GM23338 (cell line): Measurements from ENCODE around the gene CENPP. TPM values are rescaled to one million over a fixed set of nuclear protein-coding genes. Genes with fewer than 3 reads are reported as not detected.

Experiments used
- ATAC-seq: fragments of 200-7000 bp; cut with Tn5 transposase; 3 replicates; pipeline ENCODE4 v1.9.1; 2020
- DNase-seq: peaks from one replicate; pipeline ENCODE4 v3.0.0-alpha.2; 2015; ENCODE audit warnings: low spot score
- H2AFZ ChIP-seq: fragments of 200-600 bp; sonication (generic); 2 replicates; pipeline ENCODE4 v1.8.0; 2016; ENCODE audit warnings: antibody characterized with exemption, mild to moderate bottlenecking, moderate library complexity
- H3F3A ChIP-seq: fragments of 200-600 bp; sonication (generic); replicated peaks from 2 replicates; pipeline ENCODE4 v1.8.0; 2017; ENCODE audit warnings: antibody characterized with exemption, mixed run types, low read depth
- H3K27ac ChIP-seq: fragments of 200-600 bp; sonication (generic); 2 replicates; pipeline ENCODE4 v1.6.1; 2016; ENCODE audit warnings: low read depth
- H3K27me3 ChIP-seq: fragments of 200-600 bp; sonication (generic); 2 replicates; pipeline ENCODE4 v1.8.0; 2016; ENCODE audit warnings: mild to moderate bottlenecking, mixed run types, moderate library complexity; ENCODE audit not compliant: insufficient read depth
- H3K36me3 ChIP-seq: fragments of 200-600 bp; sonication (generic); 2 replicates; pipeline ENCODE4 v1.8.0; 2016; ENCODE audit warnings: mild to moderate bottlenecking; ENCODE audit not compliant: insufficient read depth
- H3K4me1 ChIP-seq: fragments of 200-600 bp; sonication (generic); 2 replicates; pipeline ENCODE4 v1.8.0; 2016; ENCODE audit warnings: mild to moderate bottlenecking, moderate library complexity; ENCODE audit not compliant: insufficient read depth
- H3K4me2 ChIP-seq: fragments of 200-600 bp; sonication (generic); 2 replicates; pipeline ENCODE4 v1.7.1; 2017; ENCODE audit warnings: mixed run types
- H3K4me3 ChIP-seq: fragments of 200-600 bp; sonication (generic); 2 replicates; pipeline ENCODE4 v1.6.1; 2016; ENCODE audit warnings: mixed run types
- H3K79me2 ChIP-seq: fragments of 200-600 bp; sonication (generic); replicated peaks from 2 replicates; pipeline ENCODE4 v1.8.0; 2017; ENCODE audit warnings: mild to moderate bottlenecking; ENCODE audit not compliant: insufficient read depth
- H3K9me2 ChIP-seq: fragments of 200-600 bp; sonication (generic); 2 replicates; pipeline ENCODE4 v1.8.0; 2017; ENCODE audit not compliant: insufficient read depth
- H4K20me1 ChIP-seq: fragments of 200-600 bp; sonication (generic); replicated peaks from 2 replicates; pipeline ENCODE4 v1.8.0; 2017; ENCODE audit warnings: mild to moderate bottlenecking; ENCODE audit not compliant: insufficient read depth
- H3K27ac Mint-ChIP-seq: 2 replicates; pipeline ENCODE4 v1.8.0; 2020; ENCODE audit warnings: inconsistent platforms, mild to moderate bottlenecking, moderate library complexity, mixed read lengths
- H3K27me3 Mint-ChIP-seq: 3 replicates; pipeline ENCODE4 v1.8.0; 2022; ENCODE audit warnings: low read depth, mild to moderate bottlenecking, moderate library complexity, mixed read lengths, inconsistent platforms; ENCODE audit not compliant: insufficient read depth, poor library complexity
- H3K36me3 Mint-ChIP-seq: 3 replicates; pipeline ENCODE4 v1.8.0; 2021; ENCODE audit warnings: low read depth, mild to moderate bottlenecking, inconsistent platforms, moderate library complexity, mixed read lengths
- H3K4me1 Mint-ChIP-seq: 3 replicates; pipeline ENCODE4 v1.8.0; 2020; ENCODE audit warnings: mild to moderate bottlenecking, inconsistent platforms, mixed read lengths
- H3K4me3 Mint-ChIP-seq: 3 replicates; pipeline ENCODE4 v1.8.0; 2021; ENCODE audit warnings: moderate library complexity, mild to moderate bottlenecking, inconsistent platforms, mixed read lengths
- H3K9me3 Mint-ChIP-seq: 3 replicates; pipeline ENCODE4 v1.8.0; 2020; ENCODE audit warnings: moderate library complexity, mild to moderate bottlenecking, inconsistent platforms, mixed read lengths
- CTCF ChIP-seq, 2 experiments: fragments of 200-600 bp in 1 of 2; sonication (generic) in 1 of 2; conservative IDR thresholded peaks; 2 replicates each; pipeline versions ENCODE4 v1.5.1 to v1.6.1; 2016 to 2017; ENCODE audit warnings: antibody characterized with exemption in 2 of 2, low read depth in 2 of 2, mild to moderate bottlenecking in 2 of 2, moderate library complexity in 1 of 2
- EZH2phosphoT487 ChIP-seq: fragments of 200-600 bp; sonication (generic); IDR thresholded peaks from one replicate; pipeline ENCODE4 v1.8.1; 2018; ENCODE audit warnings: antibody characterized with exemption; ENCODE audit not compliant: unreplicated experiment
- JUNB ChIP-seq: IDR thresholded peaks from one replicate; pipeline ENCODE4 v1.6.1; 2016; ENCODE audit warnings: antibody characterized with exemption; ENCODE audit not compliant: unreplicated experiment
- POLR2AphosphoS5 ChIP-seq: IDR thresholded peaks from 2 replicates; pipeline ENCODE4 v1.6.1; 2016; ENCODE audit warnings: antibody characterized with exemption, low read depth
- ZNF331 ChIP-seq: fragments of 250-450 bp; sonication (Bioruptor Pico); IDR thresholded peaks from 2 replicates; pipeline ENCODE4 v1.5.0; 2020; ENCODE audit warnings: low read depth, mild to moderate bottlenecking, moderate library complexity
- ZNF462 ChIP-seq: fragments of 250-450 bp; sonication (Bioruptor Pico); IDR thresholded peaks from 2 replicates; pipeline ENCODE4 v1.5.0; 2020; ENCODE audit warnings: mild to moderate bottlenecking, moderate library complexity
- polyA plus RNA-seq: library from polyadenylated mRNA; unstranded; fragments of >200 nt; fragmentation: Nextera tagmentation; extraction: Ambion mirVana; gene quantifications from 2 replicates; pipeline ENCODE4 v1.2.1, GENCODE V29; 2016
- total RNA-seq: library from RNA; depleted of rRNA; stranded (reverse); fragments of >200 nt; shearing (Covaris generic); gene quantifications from 2 replicates; pipeline ENCODE4 v1.2.3, GENCODE V29; 2014
- TF ChIP-seq, protein P1 (sequence below): IDR thresholded peaks from 2 replicates; pipeline ENCODE4 v1.6.1; 2016; ENCODE audit warnings: antibody characterized with exemption

Gene CENPP
- total and polyA plus RNA-seq, 2 experiments from 2014 or later: 11.0 to 12.6 TPM

DNA sequence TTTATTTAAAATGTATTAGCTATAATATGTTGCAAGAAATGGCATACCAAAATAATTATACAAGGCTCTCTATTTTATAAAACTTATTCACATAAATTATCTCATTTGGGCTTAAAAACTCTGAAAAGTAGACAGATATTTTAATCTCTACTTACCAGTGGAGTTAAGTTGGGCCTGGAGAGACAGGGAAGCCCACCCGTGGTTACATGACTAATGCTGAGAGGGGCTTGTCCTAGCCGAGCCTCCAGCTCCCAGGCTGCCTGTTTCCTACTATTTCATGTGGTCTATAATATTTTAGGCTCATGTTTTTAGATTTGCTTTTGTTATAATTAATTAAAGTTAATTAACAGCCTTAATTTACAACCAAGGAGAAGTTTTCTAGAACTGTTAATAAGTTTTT is 177.4 kb downstream of the CENPP start (continued):
- no peak for TF ChIP-seq ZNF462 (CRISPR knock-in tag)
- TF ChIP-seq POLR2AphosphoS5: no peak

GRCh38 chr9:92504881-92505280 is 179.1 kb downstream of the CENPP start:
- Histone ChIP-seq H3K79me2 (no peaks in the 10 kb centered on the region), H2AFZ (no peak overlapping the region), H4K20me1 (no peaks in the 10 kb centered on the region), H3F3A (no peaks in the 10 kb centered on the region), H3K36me3 (no peaks in the 10 kb centered on the region), H3K4me3 (no peak overlapping the region), H3K27ac (no peak overlapping the region), H3K4me2 (no peak overlapping the region), H3K4me1 (peaks cover 12% of the 10 kb centered on the region; the same call in 1 of the 2 replicates), H3K9me2 (no peaks in the 10 kb centered on the region), H3K27me3 (no peaks in the 10 kb centered on the region)
- no peak overlapping the region for H3K4me3 Mint-ChIP-seq
- peaks cover 30% of the 10 kb centered on the region for H3K4me1 Mint-ChIP-seq
- DNase-seq (no peak), ATAC-seq (no peak)
- peak overlapping the region; percentile 31; the same call in 1 of the 2 replicates for H3K27ac Mint-ChIP-seq
- H3K36me3 Mint-ChIP-seq: no peaks in the 10 kb centered on the region
- no peaks in the 10 kb centered on the region for H3K9me3 Mint-ChIP-seq
- peaks cover 7% of the 10 kb centered on the region for H3K27me3 Mint-ChIP-seq
- TF ChIP-seq CTCF (conservative IDR thresholded peaks at IDR 0.05; ENCODE audit: low read depth in 2 of 2): no peak
- no peak for TF ChIP-seq EZH2phosphoT487
- no peak for TF ChIP-seq ZNF331 (CRISPR knock-in tag)
- TF ChIP-seq JUNB: no peak
- no peak for TF ChIP-seq ZNF462 (CRISPR knock-in tag)
- TF ChIP-seq, protein P1, sequence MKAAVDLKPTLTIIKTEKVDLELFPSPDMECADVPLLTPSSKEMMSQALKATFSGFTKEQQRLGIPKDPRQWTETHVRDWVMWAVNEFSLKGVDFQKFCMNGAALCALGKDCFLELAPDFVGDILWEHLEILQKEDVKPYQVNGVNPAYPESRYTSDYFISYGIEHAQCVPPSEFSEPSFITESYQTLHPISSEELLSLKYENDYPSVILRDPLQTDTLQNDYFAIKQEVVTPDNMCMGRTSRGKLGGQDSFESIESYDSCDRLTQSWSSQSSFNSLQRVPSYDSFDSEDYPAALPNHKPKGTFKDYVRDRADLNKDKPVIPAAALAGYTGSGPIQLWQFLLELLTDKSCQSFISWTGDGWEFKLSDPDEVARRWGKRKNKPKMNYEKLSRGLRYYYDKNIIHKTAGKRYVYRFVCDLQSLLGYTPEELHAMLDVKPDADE: no peak
